DOHH2 (cell line): ENCODE measurements around the gene CLK4.

Source experiments
- CTCF ChIP-seq: fragments of 200-600 bp; sonication (generic); IDR thresholded peaks from one replicate; pipeline ENCODE4 v1.5.1; 2014; ENCODE audit warnings: antibody characterized with exemption, mild to moderate bottlenecking, low read depth, low read length; ENCODE audit not compliant: poor library complexity, severe bottlenecking
- EZH2phosphoT487 ChIP-seq: fragments of 200-600 bp; sonication (generic); IDR thresholded peaks from 2 replicates; pipeline ENCODE4 v1.6.1; 2017; ENCODE audit warnings: borderline replicate concordance, mild to moderate bottlenecking, antibody characterized with exemption, low read length, moderate library complexity, mixed read lengths

- no peak for TF ChIP-seq CTCF
- no peak for TF ChIP-seq EZH2phosphoT487
These were observed 14.9 kb upstream of the CLK4 start for GRCh38 chr5:178641711-178642110.
